NB4 (cell line): ENCODE results near the gene TMEM106C.

Experiments
- DNase-seq: peaks from one replicate; pipeline ENCODE4 v3.0.0; 2010; ENCODE audit warnings: low read depth
- H3K4me3 ChIP-seq: one replicate; pipeline ENCODE4 v1.5.1; 2011; ENCODE audit warnings: mild to moderate bottlenecking, low read depth, low read length, moderate library complexity
- MAX ChIP-seq: IDR thresholded peaks from 2 replicates; pipeline ENCODE4 v1.6.1; 2011; ENCODE audit warnings: low read depth, low read length
- MYC ChIP-seq: IDR thresholded peaks from 2 replicates; pipeline ENCODE4 v1.6.1; 2011; ENCODE audit warnings: low read depth, low read length
- POLR2A ChIP-seq: IDR thresholded peaks from 2 replicates; pipeline ENCODE4 v1.6.1; 2011; ENCODE audit warnings: mild to moderate bottlenecking; ENCODE audit not compliant: insufficient read length; ENCODE audit errors: extremely low read depth
- TF ChIP-seq, protein P1 (sequence below): IDR thresholded peaks from one replicate; pipeline ENCODE4 v1.5.1; 2012; ENCODE audit warnings: low read depth, low read length

TMEM106C gene

DNA sequence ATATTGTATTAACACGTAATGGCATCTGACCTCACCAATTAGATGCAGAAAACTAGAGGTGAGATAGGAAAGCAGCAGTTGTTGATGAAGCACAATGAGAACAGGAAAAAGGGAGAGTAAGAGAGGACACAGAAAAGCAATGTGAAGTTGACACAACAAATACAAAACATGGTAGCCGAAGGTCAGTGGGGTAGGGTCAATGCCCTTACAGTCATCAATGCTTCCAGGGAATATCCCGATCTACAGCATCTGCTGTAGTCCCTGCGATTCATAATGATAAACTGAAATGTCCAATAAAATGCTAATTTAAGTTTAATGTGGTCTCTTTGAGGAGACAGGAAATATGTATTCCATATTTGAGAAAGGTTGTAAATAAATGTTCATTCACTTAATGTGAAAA is 43.8 kb downstream of the TMEM106C start:
- no peak for DNase-seq
- no peak overlapping the region for H3K4me3 ChIP-seq
- TF ChIP-seq POLR2A = no peak
- TF ChIP-seq MAX = no peak
- TF ChIP-seq, protein P1, sequence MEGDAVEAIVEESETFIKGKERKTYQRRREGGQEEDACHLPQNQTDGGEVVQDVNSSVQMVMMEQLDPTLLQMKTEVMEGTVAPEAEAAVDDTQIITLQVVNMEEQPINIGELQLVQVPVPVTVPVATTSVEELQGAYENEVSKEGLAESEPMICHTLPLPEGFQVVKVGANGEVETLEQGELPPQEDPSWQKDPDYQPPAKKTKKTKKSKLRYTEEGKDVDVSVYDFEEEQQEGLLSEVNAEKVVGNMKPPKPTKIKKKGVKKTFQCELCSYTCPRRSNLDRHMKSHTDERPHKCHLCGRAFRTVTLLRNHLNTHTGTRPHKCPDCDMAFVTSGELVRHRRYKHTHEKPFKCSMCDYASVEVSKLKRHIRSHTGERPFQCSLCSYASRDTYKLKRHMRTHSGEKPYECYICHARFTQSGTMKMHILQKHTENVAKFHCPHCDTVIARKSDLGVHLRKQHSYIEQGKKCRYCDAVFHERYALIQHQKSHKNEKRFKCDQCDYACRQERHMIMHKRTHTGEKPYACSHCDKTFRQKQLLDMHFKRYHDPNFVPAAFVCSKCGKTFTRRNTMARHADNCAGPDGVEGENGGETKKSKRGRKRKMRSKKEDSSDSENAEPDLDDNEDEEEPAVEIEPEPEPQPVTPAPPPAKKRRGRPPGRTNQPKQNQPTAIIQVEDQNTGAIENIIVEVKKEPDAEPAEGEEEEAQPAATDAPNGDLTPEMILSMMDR = no peak
- no peak for TF ChIP-seq MYC

DNA sequence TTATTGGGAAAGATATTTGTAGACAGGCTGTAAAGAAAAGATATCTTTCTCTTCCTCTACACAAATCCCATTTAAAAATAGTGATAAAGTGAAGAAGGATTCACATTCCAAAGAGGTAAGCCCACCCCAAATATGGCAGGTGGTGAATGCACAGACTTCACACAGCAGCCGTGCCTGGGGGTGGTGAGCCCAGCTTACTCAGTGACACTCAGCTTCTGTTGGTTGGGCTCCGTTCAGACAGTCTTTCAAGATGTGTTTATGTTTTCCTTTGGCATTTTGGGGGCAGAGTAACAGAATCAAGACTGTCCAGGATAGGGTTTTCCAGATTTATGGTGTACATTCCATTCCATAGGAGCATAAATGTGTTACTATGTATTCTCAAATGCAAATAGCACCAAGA is 45.0 kb downstream of the TMEM106C start:
- no peak for TF ChIP-seq MYC
- no peak for TF ChIP-seq POLR2A
- TF ChIP-seq, protein P1 = no peak
- no peak for TF ChIP-seq MAX
- no peak overlapping the region for H3K4me3 ChIP-seq
- DNase-seq = no peak

- H3K4me3 ChIP-seq = no peak overlapping the region
- no peak for DNase-seq
- no peak for TF ChIP-seq MAX
- no peak for TF ChIP-seq MYC
- TF ChIP-seq, protein P1 = no peak
- no peak for TF ChIP-seq POLR2A
Measured at GRCh38 chr12:48008950-48009349, 45.6 kb downstream of the TMEM106C start.

GRCh38 chr12:48009471-48009870 is 46.1 kb downstream of the TMEM106C start:
- TF ChIP-seq MAX = no peak
- TF ChIP-seq, protein P1 = no peak
- no peak for DNase-seq

DNA sequence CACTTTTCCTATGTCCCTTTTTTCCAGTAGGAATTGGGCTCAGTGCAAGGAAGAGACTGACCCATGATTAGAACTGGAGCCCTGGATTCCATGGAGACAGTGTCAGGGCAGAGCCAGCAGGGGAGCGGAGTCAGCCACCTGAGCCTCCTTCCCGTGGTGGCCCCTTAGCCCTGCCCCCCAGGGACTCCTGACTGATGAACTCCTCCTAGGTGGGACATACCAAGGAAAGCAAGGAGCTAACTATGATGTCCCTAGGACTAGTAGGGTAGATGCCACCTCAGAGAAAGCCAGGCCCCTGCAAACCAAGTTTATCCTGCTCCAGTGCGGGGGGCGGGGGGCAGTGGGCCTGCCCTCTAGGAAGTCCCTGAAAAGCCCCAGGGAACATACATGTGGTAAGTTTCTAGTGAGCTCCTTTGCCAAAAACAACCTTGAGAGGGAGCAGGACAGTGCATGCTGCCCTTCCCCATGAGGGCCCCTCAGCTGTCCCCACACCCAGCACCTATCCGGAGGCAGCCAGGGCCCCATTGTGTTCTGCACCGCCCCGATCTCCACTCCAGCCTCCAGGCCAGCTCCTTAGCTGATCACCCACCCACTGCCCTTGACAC is 47.1 kb downstream of the TMEM106C start:
- TF ChIP-seq MYC (no peak), POLR2A (no peak), MAX (no peak)
- TF ChIP-seq, protein P1 = no peak
- DNase-seq = no peak

More at GRCh38 chr12:48009471-48009870, 46.1 kb downstream of the TMEM106C start:
- H3K4me3 ChIP-seq = no peak overlapping the region

GRCh38 chr12:48012070-48012469 is 48.7 kb downstream of the TMEM106C start:
- TF ChIP-seq, protein P1 = no peak
- TF ChIP-seq MAX (no peak), POLR2A (no peak), MYC (no peak)
- no peak for DNase-seq
- H3K4me3 ChIP-seq = no peak overlapping the region

More for the DNA sequence above, 47.1 kb downstream of the TMEM106C start:
- no peak overlapping the region for H3K4me3 ChIP-seq
